DND-41 (cell line): ENCODE data around the gene KRT2.

ENCODE experiments used
- ATAC-seq: fragments of 200-7000 bp; cut with Tn5 transposase; 3 replicates; pipeline ENCODE4 v1.9.1; 2021; ENCODE audit warnings: low read depth; ENCODE audit not compliant: insufficient read depth
- DNase-seq: peaks from one replicate; pipeline ENCODE4 v3.0.0-alpha.2; 2020
- H2AFZ ChIP-seq: 2 replicates; pipeline ENCODE4 v1.6.0; 2012; ENCODE audit warnings: low read depth, low read length
- H3K27ac ChIP-seq: 2 replicates; pipeline ENCODE4 v1.5.1; 2012; ENCODE audit warnings: low read length, inconsistent platforms
- H3K27me3 ChIP-seq: fragments of 200-600 bp; sonication (generic); 2 replicates; pipeline ENCODE4 v1.6.0; 2012; ENCODE audit warnings: low read length, mild to moderate bottlenecking, inconsistent platforms; ENCODE audit not compliant: insufficient read depth, poor library complexity
- H3K36me3 ChIP-seq: 2 replicates; pipeline ENCODE4 v1.5.1; 2012; ENCODE audit warnings: low read length, inconsistent platforms; ENCODE audit not compliant: insufficient read depth
- H3K4me1 ChIP-seq: 2 replicates; pipeline ENCODE4 v1.5.1; 2012; ENCODE audit warnings: mild to moderate bottlenecking, low read length; ENCODE audit not compliant: insufficient read depth
- H3K4me2 ChIP-seq: 2 replicates; pipeline ENCODE4 v1.6.0; 2012; ENCODE audit warnings: mild to moderate bottlenecking, moderate library complexity, low read length, inconsistent platforms; ENCODE audit not compliant: insufficient read depth
- H3K4me3 ChIP-seq, 2 experiments: fragments of 200-600 bp in 1 of 2; shearing (Covaris generic) in 1 of 2; 2 replicates each; pipeline ENCODE4 v1.5.1; 2012 to 2016; ENCODE audit warnings: inconsistent platforms in 2 of 2, low read length in 2 of 2, mild to moderate bottlenecking in 2 of 2, low read depth in 1 of 2, moderate library complexity in 1 of 2
- H3K79me2 ChIP-seq: 2 replicates; pipeline ENCODE4 v1.6.0; 2012; ENCODE audit warnings: low read length, inconsistent platforms; ENCODE audit not compliant: insufficient read depth
- H3K9ac ChIP-seq: 2 replicates; pipeline ENCODE4 v1.6.0; 2012; ENCODE audit warnings: low read depth, mild to moderate bottlenecking, inconsistent platforms, low read length, moderate library complexity
- H3K9me3 ChIP-seq: 2 replicates; pipeline ENCODE4 v1.5.1; 2012; ENCODE audit warnings: low read length, moderate library complexity, mild to moderate bottlenecking, inconsistent platforms; ENCODE audit not compliant: insufficient read depth, severe bottlenecking
- H4K20me1 ChIP-seq: 2 replicates; pipeline ENCODE4 v1.6.0; 2012; ENCODE audit warnings: low read length; ENCODE audit not compliant: insufficient read depth
- CTCF ChIP-seq: IDR thresholded peaks from 2 replicates; pipeline ENCODE4 v1.5.1; 2012; ENCODE audit warnings: borderline replicate concordance, low read length, moderate library complexity, mild to moderate bottlenecking; ENCODE audit not compliant: poor library complexity, severe bottlenecking; ENCODE audit errors: extremely low read depth
- EZH2 ChIP-seq: IDR thresholded peaks from 3 replicates; pipeline ENCODE4 v1.6.1; 2012; ENCODE audit warnings: borderline replicate concordance, low read depth, mild to moderate bottlenecking, moderate library complexity, low read length, inconsistent platforms; ENCODE audit not compliant: severe bottlenecking

The KRT2 gene

GRCh38 chr12:52651726-52652261 lies at the start of gene KRT2:
TSS of gene KRT2 (minus strand) at chr12:52652211. CDS start at chr12:52652142, 69 bp downstream.
- Histone ChIP-seq H3K4me3 (no peak within 1 kb of the TSS), H3K36me3 (no peaks in the 10 kb centered on the region), H4K20me1 (no peaks in the 10 kb centered on the region), H3K27ac (no peak within 1 kb of the TSS), H3K27me3 (peaks cover 2% of the 10 kb centered on the region), H3K9me3 (no peaks in the 10 kb centered on the region), H3K4me2 (no peak within 1 kb of the TSS), H3K4me1 (no peaks in the 10 kb centered on the region), H2AFZ (no peak within 1 kb of the TSS), H3K9ac (no peak within 1 kb of the TSS), H3K79me2 (no peaks in the 10 kb centered on the region)
- ATAC-seq (no peak), DNase-seq (no peak)
- TF ChIP-seq EZH2 (no peak), CTCF (no peak)

GRCh38 chr12:52701281-52701680 lies 49.3 kb upstream of the KRT2 start:
- H3K4me1 ChIP-seq = no peaks in the 10 kb centered on the region
- DNase-seq (no peak), ATAC-seq (no peak)
- H3K4me3 ChIP-seq = no peak overlapping the region
- H3K27ac ChIP-seq = no peak overlapping the region
- no peak overlapping the region for H3K4me2 ChIP-seq
- peaks cover 5% of the 10 kb centered on the region for H3K27me3 ChIP-seq
- H3K9ac ChIP-seq = no peak overlapping the region
- H3K9me3 ChIP-seq = no peaks in the 10 kb centered on the region
- H4K20me1 ChIP-seq = no peaks in the 10 kb centered on the region
- H3K36me3 ChIP-seq = no peaks in the 10 kb centered on the region
- TF ChIP-seq CTCF (no peak), EZH2 (no peak)
- H2AFZ ChIP-seq = no peak overlapping the region
- H3K79me2 ChIP-seq = no peaks in the 10 kb centered on the region

- H3K36me3 ChIP-seq = no peaks in the 10 kb centered on the region
- TF ChIP-seq EZH2 (no peak), CTCF (no peak)
- H3K27ac ChIP-seq = no peak overlapping the region
- H3K9me3 ChIP-seq = no peaks in the 10 kb centered on the region
- DNase-seq (no peak), ATAC-seq (no peak)
- peaks cover 10% of the 10 kb centered on the region for H3K27me3 ChIP-seq
- no peak overlapping the region for H2AFZ ChIP-seq
- H3K4me1 ChIP-seq = no peaks in the 10 kb centered on the region
- H4K20me1 ChIP-seq = no peaks in the 10 kb centered on the region
- H3K79me2 ChIP-seq = no peaks in the 10 kb centered on the region
- no peak overlapping the region for H3K9ac ChIP-seq
- H3K4me2 ChIP-seq = no peak overlapping the region
- H3K4me3 ChIP-seq = no peak overlapping the region
Measured at GRCh38 chr12:52699960-52700359, 47.9 kb upstream of the KRT2 start.

- ATAC-seq (no peak), DNase-seq (no peak)
- no peaks in the 10 kb centered on the region for H3K9me3 ChIP-seq
- H3K4me2 ChIP-seq = no peak overlapping the region
- no peaks in the 10 kb centered on the region for H4K20me1 ChIP-seq
- no peaks in the 10 kb centered on the region for H3K79me2 ChIP-seq
- TF ChIP-seq CTCF (no peak), EZH2 (no peak)
- H3K4me1 ChIP-seq = no peaks in the 10 kb centered on the region
- no peak overlapping the region for H3K4me3 ChIP-seq
- H3K9ac ChIP-seq = no peak overlapping the region
- H3K27me3 ChIP-seq = peaks cover 10% of the 10 kb centered on the region
- H3K36me3 ChIP-seq = no peaks in the 10 kb centered on the region
- no peak overlapping the region for H3K27ac ChIP-seq
- no peak overlapping the region for H2AFZ ChIP-seq
Measured at GRCh38 chr12:52699373-52699772, 47.4 kb upstream of the KRT2 start.
